ENCODE data around the gene KLC3. TPM values are rescaled to one million over a fixed set of nuclear protein-coding genes. Genes with fewer than 3 reads are reported as not detected.

KLC3 gene
- total and polyA plus RNA-seq, 2 experiments from 2014 or later: 1.8 to 4.0 TPM

DNA sequence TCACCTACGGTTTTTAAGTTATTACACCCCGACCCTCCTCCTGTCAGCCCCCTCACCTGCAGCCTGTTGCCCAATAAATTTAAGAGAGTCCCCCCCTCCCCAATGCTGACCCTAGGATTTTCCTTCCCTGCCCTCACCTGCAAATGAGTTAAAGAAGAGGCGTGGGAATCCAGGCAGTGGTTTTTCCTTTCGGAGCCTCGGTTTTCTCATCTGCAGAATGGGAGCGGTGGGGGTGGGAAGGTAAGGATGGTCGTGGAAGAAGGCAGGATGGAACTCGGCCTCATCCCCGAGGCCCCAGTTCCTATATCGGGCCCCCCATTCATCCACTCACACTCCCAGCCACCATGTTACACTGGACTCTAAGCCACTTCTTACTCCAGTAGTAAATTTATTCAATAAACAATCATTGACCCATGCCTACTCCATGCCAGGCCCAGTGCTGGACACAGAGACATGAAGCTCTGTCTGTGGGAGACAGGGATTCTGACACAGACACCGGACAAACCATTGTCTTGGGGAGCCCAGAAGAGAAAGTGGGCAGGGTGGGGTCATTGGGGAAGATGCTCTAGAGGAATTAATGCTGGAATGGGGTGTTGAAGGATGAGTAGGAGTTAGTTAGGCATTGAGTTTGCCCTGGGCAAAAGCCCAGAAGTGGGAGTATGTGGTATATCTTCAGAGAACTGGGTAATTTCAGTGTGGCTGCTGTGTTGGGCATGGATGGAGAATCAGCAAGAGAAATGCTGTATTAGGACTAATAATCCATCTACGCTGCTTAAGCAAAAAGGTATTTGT lies 37.1 kb upstream of the KLC3 start:
- no peaks in the 10 kb centered on the region for H3K36me3 ChIP-seq
- no peaks in the 10 kb centered on the region for H3K27me3 ChIP-seq
- H3K4me3 ChIP-seq: no peak overlapping the region
- TF ChIP-seq, protein P1, sequence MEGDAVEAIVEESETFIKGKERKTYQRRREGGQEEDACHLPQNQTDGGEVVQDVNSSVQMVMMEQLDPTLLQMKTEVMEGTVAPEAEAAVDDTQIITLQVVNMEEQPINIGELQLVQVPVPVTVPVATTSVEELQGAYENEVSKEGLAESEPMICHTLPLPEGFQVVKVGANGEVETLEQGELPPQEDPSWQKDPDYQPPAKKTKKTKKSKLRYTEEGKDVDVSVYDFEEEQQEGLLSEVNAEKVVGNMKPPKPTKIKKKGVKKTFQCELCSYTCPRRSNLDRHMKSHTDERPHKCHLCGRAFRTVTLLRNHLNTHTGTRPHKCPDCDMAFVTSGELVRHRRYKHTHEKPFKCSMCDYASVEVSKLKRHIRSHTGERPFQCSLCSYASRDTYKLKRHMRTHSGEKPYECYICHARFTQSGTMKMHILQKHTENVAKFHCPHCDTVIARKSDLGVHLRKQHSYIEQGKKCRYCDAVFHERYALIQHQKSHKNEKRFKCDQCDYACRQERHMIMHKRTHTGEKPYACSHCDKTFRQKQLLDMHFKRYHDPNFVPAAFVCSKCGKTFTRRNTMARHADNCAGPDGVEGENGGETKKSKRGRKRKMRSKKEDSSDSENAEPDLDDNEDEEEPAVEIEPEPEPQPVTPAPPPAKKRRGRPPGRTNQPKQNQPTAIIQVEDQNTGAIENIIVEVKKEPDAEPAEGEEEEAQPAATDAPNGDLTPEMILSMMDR (IDR thresholded peaks at IDR 0.05; ENCODE audit: low read depth, low read length): no peak
- no peak for DNase-seq (ENCODE audit: low read depth in 1 of 2, low spot score in 1 of 2)
- H3K4me1 ChIP-seq (ENCODE audit: low read depth): no peaks in the 10 kb centered on the region
- no peak overlapping the region for H3K27ac ChIP-seq
- no peaks in the 10 kb centered on the region for H3K9me3 ChIP-seq (ENCODE audit: low read depth)

DNA sequence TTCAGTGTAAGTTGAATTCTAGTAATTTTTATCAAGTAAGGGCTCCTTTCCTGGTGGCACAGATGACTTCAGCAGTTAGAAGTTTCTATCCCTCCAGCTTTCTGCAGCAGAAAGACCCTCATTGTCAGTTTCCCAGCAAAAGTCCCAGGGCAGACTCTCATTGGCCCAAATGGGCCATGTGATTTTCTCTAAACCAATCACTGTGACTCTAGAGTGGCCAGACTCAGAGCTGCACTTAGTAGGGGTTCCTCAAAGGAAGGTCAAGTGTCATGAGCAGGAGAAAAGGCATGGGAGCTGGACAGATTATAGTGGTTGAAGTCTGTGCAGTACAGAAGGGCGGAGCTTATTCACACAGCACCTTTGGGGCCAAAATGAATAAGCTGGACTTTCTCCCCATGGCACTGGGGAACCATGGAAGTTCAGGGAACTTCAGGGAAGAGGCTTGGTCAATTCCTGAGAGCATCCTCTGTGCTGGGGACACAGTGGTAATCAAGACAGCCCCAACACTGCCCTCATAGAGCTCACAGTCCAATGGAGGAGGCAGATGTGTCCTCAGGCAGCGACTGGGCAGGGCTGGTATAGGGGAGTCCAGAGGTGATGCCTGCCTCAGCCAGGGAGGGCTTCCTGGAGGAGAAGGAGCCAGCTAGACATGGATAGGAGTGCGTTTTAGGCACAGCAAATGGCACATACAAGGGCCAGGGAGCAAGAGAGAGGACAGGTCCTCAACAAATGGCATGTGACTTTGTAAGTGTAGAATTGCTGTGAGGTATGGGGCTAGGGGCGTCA lies 36.2 kb upstream of the KLC3 start:
- Histone ChIP-seq H3K27ac (no peak overlapping the region), H3K9me3 (ENCODE audit: low read depth) (no peaks in the 10 kb centered on the region), H3K4me3 (no peak overlapping the region), H3K36me3 (no peaks in the 10 kb centered on the region), H3K27me3 (no peaks in the 10 kb centered on the region), H3K4me1 (ENCODE audit: low read depth) (no peaks in the 10 kb centered on the region)
- TF ChIP-seq, protein P1 (IDR thresholded peaks at IDR 0.05; ENCODE audit: low read depth, low read length): no peak
- no peak for DNase-seq (ENCODE audit: low read depth in 1 of 2, low spot score in 1 of 2)

DNA sequence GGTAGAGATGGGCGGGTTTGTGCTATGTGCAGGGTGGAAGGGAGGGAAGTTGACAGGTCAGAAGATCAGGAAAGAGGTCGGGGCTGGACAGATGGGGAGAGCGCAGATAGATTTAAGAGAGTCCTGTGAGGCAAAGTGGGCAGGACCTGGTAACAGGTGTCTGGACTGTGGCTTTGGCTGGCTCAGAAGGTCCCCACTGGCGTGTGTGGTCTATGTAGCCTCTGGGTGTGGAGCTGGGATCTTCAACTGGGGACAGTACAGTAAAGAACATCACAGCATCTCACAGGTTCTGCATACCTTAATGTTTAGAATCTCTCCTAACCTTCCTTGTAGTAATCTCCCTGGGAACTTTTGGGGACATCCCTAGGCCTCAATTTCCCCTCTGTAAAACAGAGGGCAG lies 35.5 kb upstream of the KLC3 start:
- no peaks in the 10 kb centered on the region for H3K27me3 ChIP-seq
- H3K4me3 ChIP-seq: no peak overlapping the region
- DNase-seq (ENCODE audit: low read depth in 1 of 2, low spot score in 1 of 2): no peak
- H3K4me1 ChIP-seq (ENCODE audit: low read depth): no peaks in the 10 kb centered on the region
- TF ChIP-seq, protein P1 (IDR thresholded peaks at IDR 0.05; ENCODE audit: low read depth, low read length): no peak
- peak overlapping the region; percentile 14 for H3K27ac ChIP-seq
- H3K9me3 ChIP-seq (ENCODE audit: low read depth): no peaks in the 10 kb centered on the region
- H3K36me3 ChIP-seq: no peaks in the 10 kb centered on the region

DNA sequence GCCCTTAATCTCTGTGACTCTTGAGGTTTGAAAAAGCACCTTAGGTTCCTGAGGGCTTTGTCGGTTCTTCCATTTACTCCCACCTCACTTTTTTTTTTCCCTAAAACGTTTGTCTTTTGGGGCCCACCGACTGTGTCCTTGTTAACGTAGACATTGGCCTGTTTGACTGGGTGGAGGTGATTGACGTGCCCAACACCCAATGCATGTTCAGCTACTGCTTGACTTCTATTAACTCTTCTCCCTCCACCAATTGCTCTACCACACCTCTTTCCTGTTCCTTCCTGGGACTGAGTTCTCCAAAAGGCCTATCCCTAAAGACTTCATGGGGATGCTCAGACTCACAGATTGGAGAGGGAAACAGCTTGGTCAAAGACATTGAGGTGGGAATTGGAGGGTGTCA lies 35.1 kb upstream of the KLC3 start:
- peak overlapping the region; percentile 63 for H3K27ac ChIP-seq
- H3K36me3 ChIP-seq: no peaks in the 10 kb centered on the region
- H3K4me1 ChIP-seq (ENCODE audit: low read depth): no peaks in the 10 kb centered on the region
- H3K4me3 ChIP-seq: no peak overlapping the region
- TF ChIP-seq, protein P1 (IDR thresholded peaks at IDR 0.05; ENCODE audit: low read depth, low read length): no peak
- DNase-seq (ENCODE audit: low read depth in 1 of 2, low spot score in 1 of 2): peak in 1 of 2 donors; percentile 48
- H3K9me3 ChIP-seq (ENCODE audit: low read depth): no peaks in the 10 kb centered on the region
- H3K27me3 ChIP-seq: no peaks in the 10 kb centered on the region

DNA sequence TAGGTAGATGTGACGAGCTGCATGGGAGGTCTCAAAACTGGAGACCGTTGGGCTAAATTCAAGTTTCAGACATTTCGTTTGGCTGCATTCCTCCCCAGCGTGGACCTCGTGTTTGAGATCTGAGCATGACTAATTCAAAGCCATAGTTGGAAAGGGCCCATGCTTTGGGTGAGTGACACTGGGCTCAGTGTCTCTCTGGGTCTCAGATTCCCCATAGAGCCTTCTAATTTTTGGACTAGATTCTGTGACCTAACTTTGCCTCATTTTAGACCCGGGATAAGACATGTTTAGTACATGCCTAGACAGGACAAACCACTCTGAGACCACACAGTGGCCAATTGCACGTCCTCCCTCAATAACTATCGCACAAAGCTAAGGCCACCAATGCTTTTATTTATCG lies 34.5 kb upstream of the KLC3 start:
- Histone ChIP-seq H3K4me3 (no peak overlapping the region), H3K36me3 (no peaks in the 10 kb centered on the region), H3K27me3 (no peaks in the 10 kb centered on the region), H3K27ac (peak overlapping the region; percentile 63), H3K9me3 (ENCODE audit: low read depth) (no peaks in the 10 kb centered on the region), H3K4me1 (ENCODE audit: low read depth) (no peaks in the 10 kb centered on the region)
- no peak for DNase-seq (ENCODE audit: low read depth in 1 of 2, low spot score in 1 of 2)
- TF ChIP-seq, protein P1 (IDR thresholded peaks at IDR 0.05; ENCODE audit: low read depth, low read length): no peak

All from cardiac muscle cell (in vitro differentiated cells and primary cell).